GM19193 (cell line): ENCODE data around the gene MYO5C.

Source experiments
- POLR2A ChIP-seq: IDR thresholded peaks from 4 replicates; pipeline ENCODE4 v1.6.1; 2011; ENCODE audit not compliant: insufficient read depth, insufficient read length; ENCODE audit errors: extremely low read depth

The MYO5C gene

GRCh38 chr15:52295421-52296001, at the start of gene MYO5C:
TSS of gene MYO5C (minus strand) at chr15:52295804. CDS start at chr15:52295636, 168 bp downstream.
- no peak for TF ChIP-seq POLR2A

DNA sequence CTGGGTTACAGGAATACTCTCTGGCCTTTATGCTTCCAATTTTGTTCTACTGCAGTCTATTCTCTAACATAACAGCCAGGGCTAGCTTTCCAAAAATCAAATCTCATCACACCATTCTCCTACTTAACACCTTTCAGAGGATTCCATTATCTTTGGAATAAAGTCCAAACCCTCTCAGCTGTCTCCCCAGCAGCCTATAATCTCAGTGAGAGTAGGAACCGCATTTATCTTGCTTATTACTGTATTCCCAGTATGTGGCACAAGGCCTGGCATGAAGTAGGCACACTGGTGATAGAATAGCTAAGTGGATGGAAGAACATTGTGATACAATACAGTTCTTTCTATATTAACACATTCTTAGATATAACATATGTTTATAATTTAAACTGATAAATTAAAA, 49.0 kb upstream of the MYO5C start:
- TF ChIP-seq POLR2A, result no peak

- no peak for TF ChIP-seq POLR2A
Measured at GRCh38 chr15:52343831-52344230, 48.2 kb upstream of the MYO5C start.

DNA sequence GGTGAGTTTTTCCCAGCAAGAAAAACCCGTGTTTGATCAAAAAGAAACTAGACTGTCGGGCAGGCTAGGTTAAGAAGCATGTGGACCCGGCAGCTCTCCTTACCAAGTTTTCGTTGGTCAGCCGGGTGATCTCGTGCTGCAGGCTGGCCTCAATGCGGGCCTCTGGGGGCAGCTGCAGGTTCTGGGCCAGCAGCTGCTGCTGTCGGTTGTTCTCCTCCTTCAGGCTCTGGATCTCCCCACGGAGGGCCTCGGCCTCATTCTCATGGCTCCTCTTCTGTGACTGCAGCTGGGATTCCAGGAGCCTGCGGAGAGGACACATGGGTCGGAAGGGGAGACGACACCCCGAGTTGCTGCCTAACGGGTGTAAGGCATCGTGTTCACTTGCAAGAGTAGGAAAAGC, 44.5 kb upstream of the MYO5C start:
- no peak for TF ChIP-seq POLR2A

DNA sequence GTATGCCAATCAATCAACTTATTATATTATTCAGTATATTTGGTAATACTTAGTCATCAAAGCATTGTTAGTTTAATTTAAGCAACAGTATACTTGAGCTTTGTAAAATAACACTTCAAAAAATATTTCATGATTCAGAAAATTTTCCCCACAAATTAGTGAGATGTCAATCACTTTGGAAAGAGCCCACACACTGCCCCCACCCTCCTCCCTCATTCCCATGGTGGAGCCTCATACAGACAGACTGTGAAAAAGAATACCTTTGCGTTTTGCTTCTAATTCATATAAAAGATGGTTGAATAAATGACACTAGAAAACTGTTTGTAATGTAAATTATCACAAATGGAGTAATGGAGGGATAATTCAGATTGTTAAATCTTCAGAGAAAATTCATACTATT, 43.3 kb upstream of the MYO5C start:
- TF ChIP-seq POLR2A, result no peak

- no peak for TF ChIP-seq POLR2A
Measured at GRCh38 chr15:52338058-52338457, 42.5 kb upstream of the MYO5C start.

GRCh38 chr15:52337198-52337853, 41.7 kb upstream of the MYO5C start:
- no peak for TF ChIP-seq POLR2A

- TF ChIP-seq POLR2A, result no peak
Measured at GRCh38 chr15:52336529-52336928, 40.9 kb upstream of the MYO5C start.

DNA sequence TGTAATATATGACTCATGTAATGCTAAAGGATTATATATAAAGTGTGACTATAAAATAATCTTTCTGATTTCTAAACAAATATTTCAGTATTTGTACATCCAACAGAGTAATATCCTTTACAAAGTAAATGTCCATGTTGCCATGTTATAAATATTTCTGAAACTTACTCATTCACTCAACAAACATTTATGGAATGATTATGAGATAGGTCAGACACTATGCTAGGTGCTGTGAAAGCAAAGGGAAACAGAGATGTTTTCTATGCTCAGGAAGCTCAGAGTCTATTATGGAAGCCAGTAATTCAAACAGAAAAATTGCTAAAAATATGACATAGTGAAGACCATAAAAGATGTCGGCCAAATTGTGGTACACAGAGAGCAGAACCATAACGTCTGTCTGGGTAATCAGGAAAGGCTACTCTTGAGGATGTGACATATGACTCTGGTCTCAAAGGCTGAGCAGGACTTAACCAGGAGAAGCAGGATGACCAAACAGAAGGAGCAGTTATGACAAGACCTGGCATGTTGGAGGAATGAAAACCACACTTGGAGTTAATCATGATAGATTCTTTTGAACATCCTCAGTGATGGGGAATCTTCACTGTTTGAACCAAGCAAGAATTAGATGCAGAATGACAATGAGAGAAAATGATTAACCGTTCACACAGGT, 39.0 kb upstream of the MYO5C start:
- no peak for TF ChIP-seq POLR2A

- TF ChIP-seq POLR2A, result no peak
Measured at GRCh38 chr15:52331490-52332240, 36.1 kb upstream of the MYO5C start.

GRCh38 chr15:52329987-52330386, 34.4 kb upstream of the MYO5C start:
- no peak for TF ChIP-seq POLR2A

DNA sequence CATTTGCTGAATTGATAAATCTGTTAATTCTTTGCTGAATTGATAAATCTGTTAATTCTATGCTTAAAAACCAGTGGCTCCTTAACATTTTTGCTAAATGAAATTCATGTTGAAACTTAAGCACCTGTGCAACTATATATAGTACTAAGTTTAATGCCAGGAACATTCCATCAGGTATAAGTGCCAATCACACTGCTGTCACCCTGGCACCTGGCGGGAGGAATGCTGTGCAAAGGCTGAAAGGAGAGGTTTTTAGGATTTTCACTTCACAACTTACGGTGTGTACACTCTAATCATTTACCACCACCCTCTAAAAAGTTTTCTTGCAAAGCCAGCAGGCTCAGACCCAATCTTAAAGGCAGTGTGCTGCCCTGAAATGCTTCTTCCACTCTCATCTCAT, 33.5 kb upstream of the MYO5C start:
- no peak for TF ChIP-seq POLR2A

- TF ChIP-seq POLR2A, result no peak
Measured at GRCh38 chr15:52328680-52329079, 33.1 kb upstream of the MYO5C start.

GRCh38 chr15:52326756-52327155, 31.2 kb upstream of the MYO5C start:
- TF ChIP-seq POLR2A, result no peak

DNA sequence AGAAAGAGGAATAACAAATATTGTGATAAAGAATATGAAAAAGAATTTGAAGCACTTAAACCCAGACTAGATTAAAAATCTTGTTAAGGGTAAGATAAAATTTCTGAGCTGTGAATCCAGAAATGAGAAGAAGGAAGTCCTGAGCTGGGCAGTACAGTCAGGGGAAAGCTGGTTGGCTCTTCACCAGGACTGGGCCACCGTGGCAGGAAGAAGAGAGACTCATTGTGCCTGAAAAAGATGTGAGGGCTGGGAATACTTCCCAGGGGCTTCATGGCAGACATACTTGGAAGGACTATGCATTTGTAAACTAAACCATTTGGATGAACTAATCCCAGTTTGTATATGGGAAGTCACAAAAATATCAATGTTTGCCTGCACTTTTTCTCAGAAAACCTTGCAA, 28.5 kb upstream of the MYO5C start:
- TF ChIP-seq POLR2A, result no peak
